Fibroblast of lung (primary cell): ENCODE measurements around the gene ST6GALNAC1.

Source experiments
- CTCF ChIP-seq, 2 donors: IDR thresholded peaks in 1 of 2; conservative IDR thresholded peaks in 1 of 2; 1 replicate in 1 of 2; 2 replicates in 1 of 2; pipeline ENCODE4 v1.5.1; 2011 to 2012; ENCODE audit warnings: low read length in 2 of 2, control low read depth in 1 of 2, inconsistent platforms in 1 of 2, low read depth in 1 of 2, mild to moderate bottlenecking in 1 of 2
- EZH2 ChIP-seq: IDR thresholded peaks from 2 replicates; pipeline ENCODE4 v1.5.1; 2012; ENCODE audit warnings: low read length, control low read depth, mild to moderate bottlenecking; ENCODE audit errors: missing control alignments

- TF ChIP-seq CTCF (conservative IDR thresholded peaks at IDR 0.05 in 1 of 2, IDR thresholded peaks at IDR 0.05 in 1 of 2; ENCODE audit: low read depth in 1 of 2, low read length in 2 of 2) (no peak), EZH2 (no peak)
These were observed 26.6 kb upstream of the ST6GALNAC1 start for GRCh38 chr17:76670020-76670717.
